Stimulated activated CD4-positive, alpha-beta T cell treated with anti-CD3 and anti-CD28 coated beads, TNF-alpha, amount 100 ng/mL, for 4 hours (primary cell): ENCODE data around the gene APOD.

Source experiments
- DNase-seq, 3 experiments: peaks; one replicate each; pipeline ENCODE4 v3.0.0-alpha.2; 2020; ENCODE audit warnings: low read depth in 3 of 3

The APOD gene

DNA sequence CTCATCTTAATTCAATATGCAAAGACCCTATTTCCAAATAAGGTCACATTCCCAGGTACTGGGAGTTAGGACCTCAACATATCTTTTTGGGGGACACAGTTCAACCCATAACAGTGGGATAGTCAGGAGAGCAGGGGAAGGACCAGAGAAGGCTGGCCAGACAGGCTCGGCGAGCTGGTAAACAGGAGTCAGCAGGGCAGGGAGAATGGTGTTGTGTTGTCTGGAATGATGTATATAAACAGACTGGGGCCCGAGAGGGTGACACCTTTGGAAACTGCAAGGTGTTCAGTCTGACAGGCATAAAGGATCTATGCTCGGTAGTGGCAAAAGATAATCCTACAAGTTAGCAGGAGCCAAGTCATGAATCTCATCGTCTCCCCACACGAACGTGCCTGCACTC, 30.5 kb downstream of the APOD start:
- no peak for DNase-seq

DNA sequence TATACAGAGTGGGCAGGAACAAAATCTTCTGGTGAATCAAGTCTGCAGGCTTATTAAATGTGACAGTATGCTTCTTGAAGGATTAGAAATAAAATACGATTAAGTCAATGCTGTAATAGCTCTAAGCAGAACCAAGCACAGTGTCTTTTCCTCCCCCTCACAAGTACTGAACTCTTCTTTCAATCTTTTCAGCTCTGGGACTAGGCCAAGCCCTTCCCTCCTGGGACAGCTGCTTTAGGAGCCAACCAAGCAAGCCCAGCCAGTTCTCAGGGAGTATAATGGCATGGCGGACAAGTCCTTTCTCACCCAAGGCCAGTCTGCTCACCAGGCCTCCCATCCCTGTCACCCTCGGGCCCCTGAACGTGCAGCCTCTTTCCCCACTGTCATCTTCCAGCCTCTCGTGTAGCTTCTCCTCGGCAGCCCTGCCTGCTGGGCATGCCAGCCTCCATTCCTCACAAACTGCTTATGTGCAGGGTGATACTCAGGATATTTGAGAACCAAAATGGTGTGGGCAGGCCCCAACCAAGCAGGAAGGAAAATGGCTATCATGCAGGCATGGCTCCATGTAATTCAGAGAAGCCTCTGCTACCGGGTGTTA, 32.3 kb downstream of the APOD start:
- DNase-seq: no peak

DNA sequence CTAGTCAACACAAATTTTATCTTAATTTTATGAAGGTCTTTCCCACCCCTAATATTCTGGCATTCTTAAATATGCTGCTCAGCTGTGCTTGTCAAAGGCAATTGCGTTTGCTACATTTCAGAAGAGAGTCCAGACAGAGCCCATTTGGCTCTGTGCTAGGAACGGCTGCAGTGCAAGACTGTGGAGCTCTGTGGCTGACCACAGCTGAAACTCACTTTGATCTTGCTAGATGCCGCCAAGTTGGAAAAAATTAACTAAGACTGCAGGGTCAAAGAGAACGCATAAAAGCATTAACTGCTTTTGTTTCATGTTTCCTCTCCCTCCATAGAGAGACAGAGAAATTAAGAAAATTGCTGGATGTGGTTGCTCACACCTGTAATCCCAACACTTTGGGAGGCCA, 33.0 kb downstream of the APOD start:
- DNase-seq: no peak

- peak in 2 of 3 experiments; percentile 40 to 64 for DNase-seq
Observed at GRCh38 chr3:195549931-195550519, 33.7 kb downstream of the APOD start.

DNA sequence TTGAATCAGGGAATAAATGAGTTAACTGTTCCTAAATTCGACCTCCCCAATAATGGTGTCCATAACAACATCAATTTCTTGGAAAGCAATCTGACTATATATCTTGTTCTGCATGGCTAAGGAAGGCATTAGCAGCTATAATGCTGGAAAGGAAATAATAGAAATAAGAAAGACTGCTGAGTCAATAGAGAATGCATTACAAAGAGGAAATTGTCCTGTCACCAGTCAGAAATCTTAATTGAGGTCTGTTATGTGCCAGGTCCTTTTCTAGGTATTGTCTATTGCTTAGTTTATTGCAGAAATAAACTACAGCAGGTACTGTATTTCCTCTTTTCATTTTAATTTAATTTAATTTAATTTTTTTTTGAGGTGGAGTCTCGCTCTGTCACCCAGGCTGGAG, 34.8 kb downstream of the APOD start:
- no peak for DNase-seq

- no peak for DNase-seq
Observed at GRCh38 chr3:195548501-195548900, 35.2 kb downstream of the APOD start.

DNA sequence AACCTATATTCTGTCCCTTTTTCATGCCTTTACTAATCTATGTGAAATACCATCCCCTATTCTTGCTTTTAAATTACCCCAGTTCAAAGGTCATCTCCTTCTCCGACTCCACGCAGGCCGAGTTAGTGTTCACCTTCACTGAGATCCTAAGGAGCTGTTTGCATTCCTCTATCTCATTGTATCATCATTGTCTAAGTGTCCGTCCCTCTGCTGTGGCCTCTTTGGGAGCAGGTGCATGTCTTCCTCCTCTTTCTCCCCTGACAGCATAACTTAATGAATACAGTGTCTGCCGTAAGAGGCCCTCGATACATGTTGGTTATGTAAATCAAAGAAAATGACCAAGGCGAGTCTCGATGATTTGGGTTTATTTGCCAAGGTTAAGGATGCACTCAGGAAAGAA, 35.7 kb downstream of the APOD start:
- DNase-seq: no peak

DNA sequence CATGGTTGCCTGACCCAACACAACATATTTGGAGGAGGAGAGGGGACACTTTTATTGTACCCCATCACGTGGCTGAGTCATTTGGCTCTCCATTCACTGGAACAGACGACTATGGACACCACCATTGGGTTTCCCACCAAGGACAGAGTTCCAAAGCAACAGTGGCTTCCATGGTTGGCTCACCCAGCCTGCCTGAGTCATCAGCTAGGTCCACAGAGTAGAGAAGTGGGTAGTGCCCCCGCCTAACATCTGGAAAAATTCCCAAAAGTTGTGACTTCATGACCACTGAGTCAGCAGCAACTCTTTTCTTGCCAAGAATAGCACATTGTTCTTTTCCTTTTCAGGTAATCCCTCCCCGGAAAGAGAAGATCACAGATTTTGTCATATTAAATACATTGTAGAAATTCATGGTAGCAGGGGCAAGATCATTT, 37.6 kb downstream of the APOD start:
- DNase-seq: no peak

- DNase-seq: no peak
Observed at GRCh38 chr3:195544634-195545033, 39.1 kb downstream of the APOD start.

DNA sequence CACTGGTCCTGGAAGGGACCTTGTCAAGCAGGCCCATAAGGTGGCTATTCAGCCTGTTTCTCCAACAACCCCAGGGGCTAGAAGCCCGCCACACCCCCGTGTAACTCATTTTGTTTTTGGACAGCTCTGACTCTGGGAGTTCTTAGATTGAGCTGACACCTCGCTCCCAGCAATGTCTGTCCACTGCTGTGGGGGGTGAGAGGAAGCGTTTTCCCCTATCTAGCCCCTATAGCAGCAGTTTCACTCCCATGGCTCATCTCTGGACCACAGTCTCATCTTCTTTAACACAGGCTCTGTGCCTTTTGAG, 39.6 kb downstream of the APOD start:
- no peak for DNase-seq

DNA sequence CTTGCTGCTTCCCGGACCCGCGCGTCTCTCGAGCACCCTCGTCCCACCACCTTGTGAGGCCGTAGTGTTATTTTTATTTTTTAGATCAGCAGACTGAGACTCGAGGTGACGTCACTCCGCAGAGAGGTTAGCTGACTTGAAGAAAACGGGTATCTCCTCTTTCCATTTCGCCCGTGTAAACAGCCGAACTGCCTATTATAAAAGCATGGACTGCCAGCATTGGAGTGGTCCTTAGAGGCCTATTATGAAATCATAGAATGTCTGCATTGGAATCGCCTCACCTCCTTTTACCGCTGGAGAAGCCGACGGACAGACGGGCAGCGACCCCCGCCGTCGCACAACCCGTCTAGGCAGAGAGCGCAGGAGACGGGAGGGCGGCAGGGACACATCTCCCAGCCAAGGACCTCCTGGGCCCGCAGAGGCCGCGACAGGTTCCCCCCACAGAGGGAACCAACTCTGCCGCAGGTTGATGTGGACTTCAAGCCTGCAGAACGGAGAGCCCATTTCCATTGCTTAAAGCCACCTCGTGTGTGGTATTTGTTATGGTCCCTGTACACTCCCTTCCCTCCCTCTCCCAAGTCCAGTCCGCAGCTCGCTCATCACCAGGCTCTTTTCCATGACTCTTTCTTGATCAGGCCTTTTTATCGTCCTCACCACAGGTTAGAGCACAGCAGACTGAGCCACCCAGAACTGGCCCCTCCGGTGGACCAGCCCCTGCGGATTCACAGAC, 40.1 kb downstream of the APOD start:
- no peak for DNase-seq

DNA sequence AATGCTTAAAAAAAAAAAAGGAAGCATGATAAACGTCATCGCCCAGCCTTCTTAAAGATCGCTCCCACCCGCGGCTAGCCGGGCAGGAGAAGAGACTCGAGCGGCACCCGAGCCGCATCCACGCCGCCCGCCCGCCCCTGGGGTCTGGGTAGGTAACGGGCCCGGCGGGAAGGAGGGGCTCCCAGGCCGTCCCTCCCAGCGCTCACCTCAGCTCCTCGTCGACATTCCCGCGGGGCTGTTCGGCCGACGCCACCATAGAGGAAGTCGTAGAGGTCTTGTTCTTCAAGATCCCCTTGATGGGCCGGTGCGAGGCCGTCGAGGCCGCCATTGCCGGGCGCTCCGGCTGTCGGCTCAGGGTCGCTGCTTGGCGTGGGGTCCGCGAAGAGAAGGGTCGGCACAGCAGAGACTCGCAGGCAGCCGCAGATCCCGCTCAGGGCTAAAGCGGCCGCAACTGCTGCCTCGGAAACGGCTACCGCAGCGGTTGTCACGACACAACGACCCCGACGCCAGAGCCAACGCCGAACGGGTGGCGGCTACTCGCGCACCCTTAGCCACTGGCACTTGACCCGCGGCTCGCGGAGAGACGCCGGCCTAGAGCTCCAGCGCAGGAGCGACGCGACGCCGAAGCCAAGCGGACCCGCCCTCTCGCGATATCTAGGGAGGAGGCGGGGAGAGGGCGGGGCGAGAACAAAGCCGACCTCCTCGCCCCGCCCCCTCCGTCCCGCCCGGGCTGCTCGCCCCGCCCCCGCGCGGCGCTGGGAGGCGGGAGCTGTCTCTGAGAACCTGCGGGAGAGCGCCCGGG, 40.8 kb downstream of the APOD start, which contains the start of gene PPP1R2:
PPP1R2 (minus strand) TSS at position 628 of the 802 bp plus-strand sequence; CDS start at position 328, 300 bp downstream.
- DNase-seq: peak; percentile 86 to 91 (median 87)

- no peak for DNase-seq
Observed at GRCh38 chr3:195542316-195542697, 41.4 kb downstream of the APOD start.

- no peak for DNase-seq
Observed at GRCh38 chr3:195540511-195540910, 43.2 kb downstream of the APOD start.

DNA sequence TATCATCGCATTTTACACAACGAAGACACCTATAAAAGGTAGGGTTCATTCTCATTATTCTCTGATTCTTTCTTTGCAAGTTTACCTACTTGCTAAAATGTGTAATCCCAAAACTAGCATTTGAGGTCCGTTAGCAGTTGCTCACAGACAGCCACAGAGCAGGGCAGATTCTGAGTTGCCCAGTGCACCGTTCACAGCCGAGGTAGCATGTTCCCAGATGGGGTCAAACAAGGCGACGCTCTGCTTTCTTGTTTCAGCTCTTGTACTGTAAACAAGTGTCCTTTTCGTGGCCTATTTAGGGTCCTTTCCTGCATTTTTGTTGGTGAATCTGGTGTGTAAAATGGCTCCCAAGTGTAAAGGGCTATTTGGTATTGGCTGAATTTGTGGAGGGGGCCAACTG, 43.7 kb downstream of the APOD start:
- no peak for DNase-seq

- DNase-seq: no peak
Observed at GRCh38 chr3:195539479-195539878, 44.3 kb downstream of the APOD start.

- DNase-seq: no peak
Observed at GRCh38 chr3:195537995-195538394, 45.7 kb downstream of the APOD start.

DNA sequence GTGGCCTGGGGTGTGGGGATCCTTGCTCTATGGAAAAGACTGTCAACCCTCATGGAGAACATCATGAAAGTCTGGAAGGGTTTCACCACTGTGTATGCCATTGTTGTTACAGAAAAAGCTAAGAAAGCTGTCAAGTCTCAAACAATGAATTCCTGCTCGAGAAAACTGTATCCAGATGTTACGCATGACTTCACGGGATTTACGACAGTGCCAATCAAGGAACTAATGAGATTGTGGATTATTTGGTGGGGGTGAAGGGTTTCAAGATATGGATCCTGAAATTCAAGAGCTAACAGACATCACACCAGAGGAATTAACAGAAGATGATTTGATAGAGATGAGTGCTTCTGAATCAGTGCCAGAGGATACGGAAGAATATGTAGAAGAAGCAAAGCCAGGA, 48.4 kb downstream of the APOD start:
- no peak for DNase-seq

- no peak for DNase-seq
Observed at GRCh38 chr3:195532834-195533233, 50.9 kb downstream of the APOD start.

GRCh38 chr3:195532345-195532744, 51.4 kb downstream of the APOD start:
- no peak for DNase-seq

- DNase-seq: no peak
Observed at GRCh38 chr3:195531683-195532082, 52.1 kb downstream of the APOD start.

DNA sequence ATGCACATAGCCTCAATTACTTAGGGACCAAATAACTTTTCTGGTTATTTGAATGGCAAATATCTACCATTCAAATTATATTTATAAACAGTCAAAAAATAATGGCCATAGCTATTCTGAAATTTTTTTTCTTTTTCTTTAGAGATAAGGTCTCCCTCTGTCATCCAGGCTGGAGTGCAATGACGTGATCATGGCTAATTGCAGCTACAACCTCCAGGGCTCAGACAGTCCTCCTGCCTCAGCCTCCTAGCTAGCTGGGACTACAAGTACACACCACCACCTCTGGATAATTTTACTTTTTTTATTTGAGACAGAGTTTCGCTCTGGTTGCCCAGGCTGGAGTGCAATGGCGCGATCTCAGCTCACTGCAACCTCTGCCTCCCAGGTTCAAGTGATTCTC, 57.2 kb downstream of the APOD start:
- DNase-seq: no peak
